GM12878 (cell line): ENCODE measurements around the gene TYRP1. TPM values are rescaled to one million over a fixed set of nuclear protein-coding genes. Genes with fewer than 3 reads are reported as not detected.

Source experiments
- ATAC-seq: fragments of 200-7000 bp; cut with Tn5 transposase; 3 replicates; pipeline ENCODE4 v1.9.1; 2020; ENCODE audit warnings: mild to moderate bottlenecking, moderate library complexity
- BruUV-seq: library from RNA; stranded (reverse); fragments of 400-500 nt; replicated peaks from 2 replicates; lab custom pipeline; 2021; lab: Mats Ljungman, UMichigan
- CTCF ChIA-PET: fragments of 300-600 bp; sonication (Branson Sonifier 250); formaldehyde crosslinking; extraction: SDS; loops from one replicate; lab custom pipeline; 2021; ENCODE audit warnings: inconsistent platforms; lab: Yijun Ruan, JAX
- POLR2A ChIA-PET: fragments of 350-600 bp; formaldehyde crosslinking; extraction: SDS; loops from one replicate; lab custom pipeline; 2021; ENCODE audit warnings: inconsistent platforms; lab: Charles Lee
- RAD21 ChIA-PET: fragments of 300-600 bp; sonication (Branson Sonifier 250); formaldehyde crosslinking; loops from one replicate; lab custom pipeline; 2023; ENCODE audit warnings: antibody characterized with exemption; ENCODE audit not compliant: unreplicated experiment; lab: Charles Lee
- SMC1A ChIA-PET: fragments of 300-600 bp; sonication (Branson Sonifier 250); formaldehyde crosslinking; loops from one replicate; lab custom pipeline; 2023; ENCODE audit not compliant: unreplicated experiment, uncharacterized antibody; lab: Charles Lee
- DNase-seq: peaks from one replicate; pipeline ENCODE4 v3.0.0-alpha.2; 2011; ENCODE audit warnings: low read depth, low spot score
- FAIRE-seq: peaks from 3 replicates; lab custom pipeline; 2011; peaks lifted over from hg19 to GRCh38; lab: Jason Lieb, UNC
- H2AFZ ChIP-seq: 2 replicates; pipeline ENCODE4 v1.6.0; 2011; ENCODE audit warnings: low read depth, low read length, control low read depth; ENCODE audit not compliant: control insufficient read depth
- H3K27ac ChIP-seq: 2 replicates; pipeline ENCODE4 v1.5.1; 2011; ENCODE audit warnings: control low read depth; ENCODE audit not compliant: control insufficient read depth, insufficient read depth
- H3K27me3 ChIP-seq, 2 experiments: replicated peaks in 1 of 2; 2 replicates each; pipeline versions ENCODE4 v1.6.0 to v1.6.1; 2011; ENCODE audit warnings: low read length in 1 of 2; ENCODE audit not compliant: control insufficient read depth in 2 of 2, insufficient read depth in 2 of 2
- H3K36me3 ChIP-seq, 2 experiments: 2 replicates each; pipeline ENCODE4 v1.5.1; 2011; ENCODE audit warnings: low read length in 1 of 2; ENCODE audit not compliant: control insufficient read depth in 2 of 2, insufficient read depth in 2 of 2
- H3K4me1 ChIP-seq: 2 replicates; pipeline ENCODE4 v1.6.1; 2011; ENCODE audit warnings: mild to moderate bottlenecking, low read length, moderate library complexity, mixed read lengths; ENCODE audit not compliant: control insufficient read depth, insufficient read depth
- H3K4me2 ChIP-seq: 2 replicates; pipeline ENCODE4 v1.6.0; 2011; ENCODE audit warnings: control low read depth; ENCODE audit not compliant: control insufficient read depth, insufficient read depth
- H3K4me3 ChIP-seq: fragments of 200-600 bp; sonication (generic); 2 replicates; pipeline ENCODE4 v1.5.1; 2016
- H3K79me2 ChIP-seq: 2 replicates; pipeline ENCODE4 v1.6.0; 2011; ENCODE audit warnings: low read length; ENCODE audit not compliant: control insufficient read depth, insufficient read depth
- H3K9ac ChIP-seq: 2 replicates; pipeline ENCODE4 v1.8.0; 2011; ENCODE audit warnings: low read length, control low read depth, mixed read lengths; ENCODE audit not compliant: control insufficient read depth, insufficient read depth
- H3K9me3 ChIP-seq: replicated peaks from 3 replicates; pipeline ENCODE4 v1.5.1; 2011; ENCODE audit warnings: mild to moderate bottlenecking, low read length; ENCODE audit not compliant: control insufficient read depth, insufficient read depth
- H4K20me1 ChIP-seq: 2 replicates; pipeline ENCODE4 v1.6.0; 2011; ENCODE audit not compliant: control insufficient read depth, insufficient read depth
- CHD2 ChIP-seq: IDR thresholded peaks from 2 replicates; pipeline ENCODE4 v1.6.1; 2011; ENCODE audit warnings: low read depth, low read length, improper control_type of control experiment, borderline replicate concordance
- CTCF ChIP-seq, 3 experiments: IDR thresholded peaks in 2 of 3; conservative IDR thresholded peaks in 1 of 3; 2 replicates each; pipeline ENCODE4 v1.5.1; 2011; ENCODE audit warnings: low read depth in 3 of 3, low read length in 3 of 3, mild to moderate bottlenecking in 3 of 3, control low read depth in 2 of 3, moderate library complexity in 2 of 3, inconsistent platforms in 1 of 3, mixed read lengths in 1 of 3; ENCODE audit not compliant: control insufficient read depth in 2 of 3, insufficient read depth in 1 of 3; ENCODE audit errors: extremely low read depth in 1 of 3
- E2F8 ChIP-seq: fragments of 450-650 bp; IDR thresholded peaks from 2 replicates; pipeline ENCODE4 v1.6.1; 2018; ENCODE audit warnings: mild to moderate bottlenecking, low read depth, moderate library complexity; ENCODE audit not compliant: partially characterized antibody
- HDAC2 ChIP-seq: fragments of 200-600 bp; sonication (generic); IDR thresholded peaks from 2 replicates; pipeline ENCODE4 v1.6.1; 2017
- HDGF ChIP-seq: fragments of 450-650 bp; IDR thresholded peaks from 2 replicates; pipeline ENCODE4 v1.6.1; 2016; ENCODE audit warnings: antibody characterized with exemption
- KDM1A ChIP-seq: fragments of 200-600 bp; sonication (generic); IDR thresholded peaks from 2 replicates; pipeline ENCODE4 v1.6.1; 2016; ENCODE audit warnings: borderline replicate concordance
- NR2C2 ChIP-seq: IDR thresholded peaks from 2 replicates; pipeline ENCODE4 v1.6.1; 2011; ENCODE audit warnings: borderline replicate concordance, low read depth; ENCODE audit not compliant: control insufficient read depth, insufficient read length
- NR2F1 ChIP-seq: fragments of 450-650 bp; conservative IDR thresholded peaks from 2 replicates; pipeline ENCODE4 v1.6.1; 2017; ENCODE audit warnings: mild to moderate bottlenecking
- PML ChIP-seq: IDR thresholded peaks from 2 replicates; pipeline ENCODE4 v1.6.1; 2012; ENCODE audit warnings: low read length, inconsistent platforms
- RUNX3 ChIP-seq: IDR thresholded peaks from 2 replicates; pipeline ENCODE4 v1.6.1; 2012; ENCODE audit warnings: low read length, inconsistent platforms
- in situ Hi-C: fragments of 300-500 bp; cut with MboI; formaldehyde crosslinking; loops from 9 replicates; pipeline ENCODE4 v1.14.3; 2018; ENCODE audit warnings: mixed read lengths
- intact Hi-C: fragments of 100-400 bp; cut with micrococcal nuclease; formaldehyde crosslinking; loops from one replicate; pipeline ENCODE4 v1.14.2; 2022; ENCODE audit not compliant: unreplicated experiment
- polyA plus RNA-seq, 11 experiments: library from polyadenylated mRNA; depleted of rRNA in 4 of 11; unstranded in 6 of 11; stranded (reverse) in 5 of 11; fragments of >200 nt; fragmentation: Nextera tagmentation in 4 of 11; fragmentation: Illumina TruSeq in 1 of 11; extraction: Ambion mirVana in 4 of 11; extraction: Trizol in 1 of 11; gene quantifications; 1 replicate in 1 of 11; 2 replicates in 10 of 11; pipeline versions ENCODE4 v1.2.1 to v1.2.3, GENCODE V29; 2011 to 2016; ENCODE audit warnings: inconsistent platforms in 2 of 11, missing spikeins in 2 of 11, low read depth in 1 of 11
- total RNA-seq, 4 experiments: library from RNA; depleted of rRNA in 3 of 4; stranded (reverse); fragments of >200 nt in 3 of 4; fragmentation: Illumina TruSeq in 1 of 4; extraction: Trizol in 1 of 4; gene quantifications; 2 replicates each; pipeline versions ENCODE4 v1.2.1 to v1.2.3, GENCODE V29; 2013 to 2021

The TYRP1 gene
- total and polyA plus RNA-seq, 10 of the 15 experiments (the other 5 are each of a cell fraction or from before 2014, with no cell fraction given) = 0.01 TPM; not detected in 9

GRCh38 chr9:12748016-12748415, 54.8 kb downstream of the TYRP1 start (continued):
- TF ChIP-seq CTCF (IDR thresholded peaks at IDR 0.05 in 2 of 3, conservative IDR thresholded peaks at IDR 0.05 in 1 of 3; ENCODE audit: control insufficient read depth in 2 of 3, extremely low read depth in 1 of 3, insufficient read depth in 1 of 3, low read depth in 3 of 3, low read length in 3 of 3) (no peak), PML (no peak), RUNX3 (no peak), NR2C2 (no peak), HDAC2 (no peak)
- TF ChIP-seq, all 136 proteins: peak for 0

- Histone ChIP-seq H3K27me3 (no peaks in the 10 kb centered on the region), H3K27ac (no peak overlapping the region), H3K79me2 (no peaks in the 10 kb centered on the region), H3K9ac (no peak overlapping the region), H3K4me2 (no peak overlapping the region), H4K20me1 (no peaks in the 10 kb centered on the region), H3K4me3 (no peak overlapping the region), H2AFZ (no peak overlapping the region)
- ChIA-PET RAD21 (no interaction called here), CTCF (interaction anchor here (0.5 to 0.9 kb wide), 2 partner anchors 11 to 190 kb away, joined by 3 read pairs; no protein-coding TSS in a partner anchor), SMC1A (interaction anchor here (1.2 kb wide), 1 partner anchor 19 kb away, joined by 3 read pairs; no protein-coding TSS in a partner anchor), POLR2A (no interaction called here)
- ATAC-seq (no peak), DNase-seq (no peak), FAIRE-seq (no peak)
- intact Hi-C loops = no loop called here
- in situ Hi-C loops = no loop called here
- TF ChIP-seq E2F8 = no peak
- no peak for TF ChIP-seq NR2F1
- no peak for TF ChIP-seq HDGF
- TF ChIP-seq PML = no peak
- TF ChIP-seq KDM1A = no peak
- TF ChIP-seq CHD2 = no peak
- TF ChIP-seq, all 136 proteins: peak for 0
- BruUV-seq = no TSS peak
- Histone ChIP-seq H3K36me3 (no peaks in the 10 kb centered on the region), H3K9me3 (no peaks in the 10 kb centered on the region), H3K4me1 (no peaks in the 10 kb centered on the region)
Measured at GRCh38 chr9:12748954-12749353, 55.8 kb downstream of the TYRP1 start.
